ENCODE results near the gene ESPL1. TPM values are rescaled to one million over a fixed set of nuclear protein-coding genes. Genes with fewer than 3 reads are reported as not detected.

Gene ESPL1
- total and polyA plus RNA-seq, 2 experiments from 2014 or later: 3.3 to 8.5 TPM

DNA sequence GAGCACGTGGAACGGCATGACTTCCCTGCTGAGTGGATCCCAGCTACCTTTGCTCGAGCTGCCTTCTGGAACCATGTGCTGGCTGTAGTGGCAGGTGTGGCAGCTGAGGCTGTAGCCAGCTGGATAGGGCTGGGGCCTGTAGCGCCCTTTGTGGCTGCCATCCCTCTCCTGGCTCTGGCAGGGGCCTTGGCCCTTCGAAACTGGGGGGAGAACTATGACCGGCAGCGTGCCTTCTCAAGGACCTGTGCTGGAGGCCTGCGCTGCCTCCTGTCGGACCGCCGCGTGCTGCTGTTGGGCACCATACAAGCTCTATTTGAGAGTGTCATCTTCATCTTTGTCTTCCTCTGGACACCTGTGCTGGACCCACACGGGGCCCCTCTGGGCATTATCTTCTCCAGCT, 14.8 kb upstream of the ESPL1 start:
- Histone ChIP-seq H3K27me3 (replicated peaks; ENCODE audit: insufficient read depth) (no peaks in the 10 kb centered on the region), H3K9ac (peak overlapping the region; percentile 91; the same call in 1 of the 2 replicates), H3K79me2 (ENCODE audit: insufficient read depth) (peaks cover 37% of the 10 kb centered on the region), H3K9me2 (ENCODE audit: insufficient read depth) (no peaks in the 10 kb centered on the region), H3K4me1 (ENCODE audit: insufficient read depth) (peaks cover 19% of the 10 kb centered on the region), H3K27ac (no peak overlapping the region), H3K36me3 (ENCODE audit: low read depth) (no peaks in the 10 kb centered on the region), H3K9me3 (ENCODE audit: low read depth) (no peaks in the 10 kb centered on the region), H3F3A (ENCODE audit: insufficient read depth) (peaks cover 15% of the 10 kb centered on the region), H3K4me2 (ENCODE audit: unreplicated experiment) (peak overlapping the region; percentile 89), H4K20me1 (ENCODE audit: insufficient read depth) (no peaks in the 10 kb centered on the region), H3K4me3 (peak overlapping the region; percentile 89), H2AFZ (no peak overlapping the region)
- TF ChIP-seq EZH2phosphoT487 (IDR thresholded peaks at IDR 0.05; ENCODE audit: insufficient read depth, low read depth): no peak
- TF ChIP-seq EZH2 (IDR thresholded peaks at IDR 0.05; ENCODE audit: insufficient read depth, poor library complexity, severe bottlenecking): no peak
- WGBS, 2 experiments (ENCODE audit: low coverage in 1 of 2, low lambda C conversion rate in 2 of 2, missing lambda C conversion rate in 2 of 2): 85 to 88% methylated on average over 13 of the region's 13 CpGs
- in situ Hi-C loops (cut with MboI): no loop called here
- no peak for DNase-seq

DNA sequence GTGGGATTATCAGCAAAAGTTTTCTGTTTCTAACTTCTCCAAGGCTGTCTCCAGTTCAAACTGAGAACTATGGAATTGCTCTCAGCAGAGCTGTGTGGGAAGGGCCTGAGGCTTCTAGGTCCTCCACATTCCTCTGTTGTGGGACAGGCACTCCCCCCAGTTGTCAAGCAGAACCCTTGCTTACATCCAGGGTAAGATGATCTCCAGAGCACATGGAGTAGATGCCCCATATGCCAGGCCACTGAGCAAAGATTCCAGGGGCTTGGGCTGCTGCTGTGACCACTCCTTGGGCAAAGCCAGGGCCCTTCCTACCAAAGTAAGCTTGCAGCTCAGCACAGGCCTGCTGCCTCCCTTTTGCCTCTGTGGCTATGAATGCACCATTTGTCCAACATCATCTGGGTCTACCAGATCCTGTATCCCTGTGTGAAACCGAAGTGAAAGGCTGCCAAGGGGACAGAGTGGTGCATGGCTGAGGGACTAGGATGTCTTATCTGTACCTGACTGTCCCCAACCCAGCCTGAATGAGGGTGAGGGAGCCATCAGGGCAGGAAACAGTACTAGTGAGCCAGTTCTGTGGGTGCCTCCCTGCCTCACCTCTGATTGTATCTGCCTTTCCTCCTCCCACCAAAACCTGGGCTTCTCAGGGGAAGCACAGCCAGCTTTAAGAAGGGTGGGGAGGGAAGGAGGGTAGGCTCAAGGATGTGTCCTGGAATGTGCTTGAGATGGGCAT, 13.1 kb upstream of the ESPL1 start:
- no peak for DNase-seq
- H3K27ac ChIP-seq: no peak overlapping the region
- no peak overlapping the region for H3K9ac ChIP-seq
- in situ Hi-C loops (cut with MboI): no loop called here
- H2AFZ ChIP-seq: no peak overlapping the region
- peaks cover 37% of the 10 kb centered on the region for H3K79me2 ChIP-seq (ENCODE audit: insufficient read depth)
- H4K20me1 ChIP-seq (ENCODE audit: insufficient read depth): no peaks in the 10 kb centered on the region
- no peaks in the 10 kb centered on the region for H3K9me3 ChIP-seq (ENCODE audit: low read depth)
- H3K4me1 ChIP-seq (ENCODE audit: insufficient read depth): peaks cover 19% of the 10 kb centered on the region
- TF ChIP-seq EZH2phosphoT487 (IDR thresholded peaks at IDR 0.05; ENCODE audit: insufficient read depth, low read depth) (no peak), EZH2 (IDR thresholded peaks at IDR 0.05; ENCODE audit: insufficient read depth, poor library complexity, severe bottlenecking) (no peak)
- no peaks in the 10 kb centered on the region for H3K36me3 ChIP-seq (ENCODE audit: low read depth)
- H3K4me3 ChIP-seq: no peak overlapping the region
- H3K9me2 ChIP-seq (ENCODE audit: insufficient read depth): no peaks in the 10 kb centered on the region
- H3F3A ChIP-seq (ENCODE audit: insufficient read depth): peaks cover 15% of the 10 kb centered on the region
- H3K4me2 ChIP-seq (ENCODE audit: unreplicated experiment): no peak overlapping the region
- WGBS, 2 experiments (ENCODE audit: low coverage in 1 of 2, low lambda C conversion rate in 2 of 2, missing lambda C conversion rate in 2 of 2): 100% methylated on average over 1 of the region's 1 CpG
- no peaks in the 10 kb centered on the region for H3K27me3 ChIP-seq (replicated peaks; ENCODE audit: insufficient read depth)

DNA sequence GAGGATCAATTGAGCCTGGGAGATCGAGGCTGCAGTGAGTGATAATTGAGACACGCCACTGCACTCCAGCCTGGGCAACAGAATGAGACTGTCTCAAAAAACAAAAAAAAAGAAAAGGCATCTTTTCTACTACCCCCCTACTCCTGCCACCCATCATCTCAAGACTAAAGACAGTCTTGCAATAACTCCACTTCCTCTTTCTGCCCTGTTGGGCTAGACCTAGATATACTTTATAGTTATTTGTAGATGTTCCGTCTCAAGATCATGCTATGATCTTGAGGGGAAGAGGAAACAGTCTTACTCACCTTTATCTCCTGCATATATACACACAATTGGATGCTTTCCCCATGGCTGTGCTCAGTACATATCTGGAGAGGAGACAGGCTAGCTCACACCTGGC, 12.1 kb upstream of the ESPL1 start:
- Histone ChIP-seq H3K4me1 (ENCODE audit: insufficient read depth) (peaks cover 14% of the 10 kb centered on the region), H3K79me2 (ENCODE audit: insufficient read depth) (peaks cover 37% of the 10 kb centered on the region), H3K4me3 (no peak overlapping the region), H3K27ac (no peak overlapping the region), H3K4me2 (ENCODE audit: unreplicated experiment) (no peak overlapping the region), H3K9me2 (ENCODE audit: insufficient read depth) (no peaks in the 10 kb centered on the region), H3K36me3 (ENCODE audit: low read depth) (no peaks in the 10 kb centered on the region), H4K20me1 (ENCODE audit: insufficient read depth) (no peaks in the 10 kb centered on the region), H3K9ac (no peak overlapping the region), H3F3A (ENCODE audit: insufficient read depth) (peaks cover 7% of the 10 kb centered on the region), H3K9me3 (ENCODE audit: low read depth) (no peaks in the 10 kb centered on the region), H2AFZ (no peak overlapping the region), H3K27me3 (replicated peaks; ENCODE audit: insufficient read depth) (no peaks in the 10 kb centered on the region)
- TF ChIP-seq EZH2phosphoT487 (IDR thresholded peaks at IDR 0.05; ENCODE audit: insufficient read depth, low read depth) (no peak), EZH2 (IDR thresholded peaks at IDR 0.05; ENCODE audit: insufficient read depth, poor library complexity, severe bottlenecking) (no peak)
- in situ Hi-C loops (cut with MboI): no loop called here
- no peak for DNase-seq
- WGBS, 2 experiments (ENCODE audit: low coverage in 1 of 2, low lambda C conversion rate in 2 of 2, missing lambda C conversion rate in 2 of 2): 88 to 90% methylated on average over 3 of the region's 3 CpGs

DNA sequence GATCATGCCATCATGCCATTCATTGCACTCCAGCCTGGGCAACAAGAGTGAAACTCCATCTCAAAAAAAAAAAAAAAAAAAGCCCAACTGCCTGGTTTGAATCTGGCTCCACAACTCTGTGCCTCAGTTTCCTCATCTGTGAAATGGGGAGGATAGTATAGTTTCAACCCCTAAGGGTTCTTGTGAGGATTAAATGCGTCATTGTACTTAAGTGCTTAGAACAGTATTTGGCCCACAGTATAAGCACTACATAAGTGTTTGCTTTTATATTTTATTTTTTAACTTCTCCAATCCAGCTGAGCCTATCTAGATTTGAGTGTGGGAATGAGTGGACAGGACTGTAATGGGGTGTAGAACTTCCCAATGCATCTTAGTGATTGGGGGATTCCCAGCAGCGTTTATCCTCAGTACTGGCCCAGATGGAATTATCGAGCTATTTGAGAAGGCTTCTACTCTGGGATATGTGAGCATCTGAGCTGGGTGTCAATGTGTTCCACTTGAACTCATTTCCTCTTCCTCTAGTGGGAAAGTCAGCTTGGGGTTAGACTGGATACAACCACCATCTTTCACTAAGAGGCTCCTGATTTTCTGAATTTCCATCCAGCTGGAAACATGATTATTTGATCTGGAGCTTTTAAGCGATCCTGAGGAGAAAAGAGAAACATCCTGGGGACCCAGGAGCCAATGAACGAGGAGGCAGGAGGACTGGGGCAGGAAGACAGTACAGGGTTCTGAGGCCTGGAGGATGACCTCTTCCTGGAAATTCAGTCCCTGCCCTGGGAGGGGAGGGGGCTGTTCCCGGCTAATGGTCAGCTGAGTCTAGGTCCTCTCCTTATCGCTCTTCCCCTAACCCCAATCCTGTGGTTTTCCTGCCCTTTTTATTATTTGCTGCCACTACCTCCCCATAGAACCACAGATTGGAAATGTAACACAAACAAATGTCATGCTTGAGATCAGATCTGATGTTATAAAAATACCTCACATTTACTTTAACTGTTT, 9.3 kb upstream of the ESPL1 start:
- Histone ChIP-seq H4K20me1 (ENCODE audit: insufficient read depth) (no peaks in the 10 kb centered on the region), H3K9me2 (ENCODE audit: insufficient read depth) (no peaks in the 10 kb centered on the region), H3K4me1 (ENCODE audit: insufficient read depth) (no peaks in the 10 kb centered on the region), H3K79me2 (ENCODE audit: insufficient read depth) (peaks cover 20% of the 10 kb centered on the region), H3K27ac (no peak overlapping the region), H3K9ac (no peak overlapping the region), H3F3A (ENCODE audit: insufficient read depth) (no peaks in the 10 kb centered on the region), H3K4me2 (ENCODE audit: unreplicated experiment) (no peak overlapping the region), H3K27me3 (replicated peaks; ENCODE audit: insufficient read depth) (no peaks in the 10 kb centered on the region), H3K4me3 (no peak overlapping the region), H3K36me3 (ENCODE audit: low read depth) (no peaks in the 10 kb centered on the region), H2AFZ (no peak overlapping the region), H3K9me3 (ENCODE audit: low read depth) (no peaks in the 10 kb centered on the region)
- WGBS, 2 experiments (ENCODE audit: low coverage in 1 of 2, low lambda C conversion rate in 2 of 2, missing lambda C conversion rate in 2 of 2): 46 to 52% methylated on average over 7 of the region's 7 CpGs
- in situ Hi-C loops (cut with MboI): no loop called here
- no peak for DNase-seq
- no peak for TF ChIP-seq EZH2 (IDR thresholded peaks at IDR 0.05; ENCODE audit: insufficient read depth, poor library complexity, severe bottlenecking)
- TF ChIP-seq EZH2phosphoT487 (IDR thresholded peaks at IDR 0.05; ENCODE audit: insufficient read depth, low read depth): no peak
